Nephron (organoid): ENCODE measurements around the gene OAS1.

Source experiments
- H3K27ac Mint-ChIP-seq, 3 experiments: 2 replicates each; pipeline ENCODE4 v1.8.0; 2020; ENCODE audit warnings: mixed read lengths in 3 of 3, mild to moderate bottlenecking in 2 of 3, moderate library complexity in 1 of 3
- H3K27me3 Mint-ChIP-seq: 2 replicates; pipeline ENCODE4 v1.8.0; 2021; ENCODE audit warnings: low read depth, mild to moderate bottlenecking, moderate library complexity, mixed read lengths
- H3K36me3 Mint-ChIP-seq: 2 replicates; pipeline ENCODE4 v1.8.0; 2020; ENCODE audit warnings: low read depth, mixed read lengths
- H3K4me1 Mint-ChIP-seq: 2 replicates; pipeline ENCODE4 v1.8.0; 2020; ENCODE audit warnings: mixed read lengths
- H3K4me3 Mint-ChIP-seq, 3 experiments: 2 replicates each; pipeline ENCODE4 v1.8.0; 2020; ENCODE audit warnings: mild to moderate bottlenecking in 3 of 3, mixed read lengths in 3 of 3, moderate library complexity in 2 of 3
- H3K9me3 Mint-ChIP-seq: 2 replicates; pipeline ENCODE4 v1.8.0; 2020; ENCODE audit warnings: mixed read lengths
- TF ChIP-seq, protein P1 (sequence below), 3 experiments: fragments of 200-600 bp; sonication (generic); IDR thresholded peaks; one replicate each; pipeline ENCODE4 v1.5.0; 2021; ENCODE audit warnings: antibody characterized with exemption in 3 of 3; ENCODE audit not compliant: unreplicated experiment in 3 of 3

The OAS1 gene

DNA sequence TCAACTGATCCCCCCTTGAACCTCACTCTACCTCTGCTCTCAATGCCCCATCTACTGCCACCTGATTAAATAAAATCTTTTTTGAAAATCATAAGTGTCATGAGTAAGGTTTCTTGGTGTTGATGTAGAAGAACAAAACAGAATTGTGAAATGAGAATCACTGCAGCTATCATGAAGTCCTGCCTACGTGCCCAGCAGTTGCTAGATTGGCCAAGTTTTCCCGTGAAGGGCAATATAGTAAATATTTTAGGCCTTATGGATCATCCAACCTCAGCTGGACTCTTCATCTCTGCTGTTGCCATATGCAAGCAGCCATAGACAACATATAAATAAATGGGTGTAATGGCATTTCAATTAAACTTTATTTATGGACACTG is 26.4 kb downstream of the OAS1 start:
- Mint-ChIP-seq H3K9me3 (peaks cover 3% of the 10 kb centered on the region), H3K36me3 (no peaks in the 10 kb centered on the region), H3K4me1 (no peaks in the 10 kb centered on the region), H3K27me3 (peaks cover 23% of the 10 kb centered on the region), H3K4me3 (no peak overlapping the region), H3K27ac (no peak overlapping the region)
- TF ChIP-seq, protein P1, sequence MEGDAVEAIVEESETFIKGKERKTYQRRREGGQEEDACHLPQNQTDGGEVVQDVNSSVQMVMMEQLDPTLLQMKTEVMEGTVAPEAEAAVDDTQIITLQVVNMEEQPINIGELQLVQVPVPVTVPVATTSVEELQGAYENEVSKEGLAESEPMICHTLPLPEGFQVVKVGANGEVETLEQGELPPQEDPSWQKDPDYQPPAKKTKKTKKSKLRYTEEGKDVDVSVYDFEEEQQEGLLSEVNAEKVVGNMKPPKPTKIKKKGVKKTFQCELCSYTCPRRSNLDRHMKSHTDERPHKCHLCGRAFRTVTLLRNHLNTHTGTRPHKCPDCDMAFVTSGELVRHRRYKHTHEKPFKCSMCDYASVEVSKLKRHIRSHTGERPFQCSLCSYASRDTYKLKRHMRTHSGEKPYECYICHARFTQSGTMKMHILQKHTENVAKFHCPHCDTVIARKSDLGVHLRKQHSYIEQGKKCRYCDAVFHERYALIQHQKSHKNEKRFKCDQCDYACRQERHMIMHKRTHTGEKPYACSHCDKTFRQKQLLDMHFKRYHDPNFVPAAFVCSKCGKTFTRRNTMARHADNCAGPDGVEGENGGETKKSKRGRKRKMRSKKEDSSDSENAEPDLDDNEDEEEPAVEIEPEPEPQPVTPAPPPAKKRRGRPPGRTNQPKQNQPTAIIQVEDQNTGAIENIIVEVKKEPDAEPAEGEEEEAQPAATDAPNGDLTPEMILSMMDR (IDR thresholded peaks at IDR 0.05; ENCODE audit: unreplicated experiment in 3 of 3) = no peak

DNA sequence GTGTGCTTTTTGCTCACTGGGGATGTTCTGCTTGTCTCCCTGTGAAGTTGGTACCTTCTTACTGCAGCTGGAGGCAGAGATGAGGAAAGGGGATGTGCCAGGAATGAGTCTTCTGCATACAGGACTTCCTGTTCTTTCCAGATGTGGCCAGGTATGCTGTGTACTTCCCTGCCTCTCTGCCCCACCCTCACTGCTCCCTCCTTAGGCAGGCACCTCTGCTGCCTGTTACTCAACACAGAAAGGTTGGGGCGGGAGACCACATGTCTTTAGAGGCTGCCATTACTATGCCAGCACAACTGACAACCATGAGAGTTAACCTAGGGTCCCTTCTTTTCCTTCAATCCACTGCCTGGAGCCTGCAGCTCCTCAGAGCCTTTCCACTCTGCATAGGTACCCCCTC is 29.5 kb downstream of the OAS1 start:
- Mint-ChIP-seq H3K4me3 (no peak overlapping the region), H3K4me1 (no peaks in the 10 kb centered on the region), H3K36me3 (no peaks in the 10 kb centered on the region), H3K27me3 (peaks cover 43% of the 10 kb centered on the region), H3K27ac (no peak overlapping the region), H3K9me3 (peaks cover 3% of the 10 kb centered on the region)
- TF ChIP-seq, protein P1 (IDR thresholded peaks at IDR 0.05; ENCODE audit: unreplicated experiment in 3 of 3) = no peak

DNA sequence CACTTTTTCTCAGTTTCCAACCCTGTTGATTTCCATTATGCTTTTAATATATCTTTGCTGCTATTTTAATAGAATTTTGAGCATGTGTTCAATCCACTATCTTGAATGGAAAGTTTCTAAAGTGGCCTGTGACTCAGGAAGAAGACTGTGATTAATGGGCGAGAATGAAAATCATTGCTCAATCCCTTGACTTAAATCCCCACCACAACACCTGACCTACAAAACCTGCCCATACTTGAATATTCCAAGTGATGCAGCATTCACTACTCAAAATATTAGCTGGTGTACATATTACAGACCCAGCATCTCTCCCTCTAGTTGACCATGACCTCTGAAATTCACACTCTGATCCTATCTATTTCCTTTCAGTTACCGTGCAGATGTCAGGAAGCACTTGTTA is 30.2 kb downstream of the OAS1 start:
- Mint-ChIP-seq H3K9me3 (peaks cover 3% of the 10 kb centered on the region), H3K4me1 (no peaks in the 10 kb centered on the region), H3K27me3 (peaks cover 39% of the 10 kb centered on the region), H3K27ac (no peak overlapping the region), H3K4me3 (peak overlapping the region; percentile 12 to 54 (median 40)), H3K36me3 (no peaks in the 10 kb centered on the region)
- TF ChIP-seq, protein P1 (IDR thresholded peaks at IDR 0.05; ENCODE audit: unreplicated experiment in 3 of 3) = no peak

DNA sequence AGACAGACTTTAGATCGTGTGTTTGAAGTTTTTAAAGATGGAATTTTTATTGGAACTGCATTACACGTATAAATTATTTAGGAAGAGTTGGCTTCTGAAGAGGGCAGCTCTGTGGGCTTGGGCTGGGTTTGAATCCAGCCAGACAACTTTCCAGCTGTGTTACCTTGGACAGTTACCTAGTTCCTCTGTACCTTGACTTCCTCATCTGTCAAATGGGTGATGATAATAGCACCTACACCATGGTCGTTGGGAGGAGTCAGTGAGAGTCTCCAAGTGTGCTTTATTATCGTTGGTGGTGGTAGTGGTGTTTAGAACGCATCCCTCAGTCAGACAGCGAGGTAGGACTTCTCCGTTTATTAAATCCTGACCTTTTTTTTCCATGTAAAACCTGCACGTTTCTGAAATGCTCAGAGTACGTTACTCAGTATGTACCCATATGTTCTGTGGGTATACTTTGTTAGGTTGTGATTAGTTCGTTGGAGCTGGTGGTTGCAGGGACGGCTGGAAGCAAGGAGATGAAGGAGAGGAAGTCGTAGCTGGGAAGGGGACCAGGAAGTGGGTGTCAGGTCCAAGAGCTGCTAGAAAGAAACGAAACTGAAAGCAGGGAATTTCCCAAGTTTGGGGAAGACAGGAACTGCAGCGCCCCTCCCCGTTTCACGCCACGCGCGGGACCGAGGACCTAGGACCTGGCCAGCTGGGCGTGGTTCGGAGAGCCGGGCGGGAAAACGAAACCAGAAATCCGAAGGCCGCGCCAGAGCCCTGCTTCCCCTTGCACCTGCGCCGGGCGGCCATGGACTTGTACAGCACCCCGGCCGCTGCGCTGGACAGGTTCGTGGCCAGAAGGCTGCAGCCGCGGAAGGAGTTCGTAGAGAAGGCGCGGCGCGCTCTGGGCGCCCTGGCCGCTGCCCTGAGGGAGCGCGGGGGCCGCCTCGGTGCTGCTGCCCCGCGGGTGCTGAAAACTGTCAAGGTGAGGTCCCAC is 31.3 kb downstream of the OAS1 start, which contains the start of gene OAS3:
Gene OAS3 (plus strand): TSS at position 734 of the 979 bp plus-strand sequence. CDS start 57 bp downstream, at position 791.
- TF ChIP-seq, protein P1 (IDR thresholded peaks at IDR 0.05; ENCODE audit: unreplicated experiment in 3 of 3) = no peak
- H3K27me3 Mint-ChIP-seq = peaks cover 33% of the 10 kb centered on the region
- H3K4me1 Mint-ChIP-seq = no peaks in the 10 kb centered on the region

DNA sequence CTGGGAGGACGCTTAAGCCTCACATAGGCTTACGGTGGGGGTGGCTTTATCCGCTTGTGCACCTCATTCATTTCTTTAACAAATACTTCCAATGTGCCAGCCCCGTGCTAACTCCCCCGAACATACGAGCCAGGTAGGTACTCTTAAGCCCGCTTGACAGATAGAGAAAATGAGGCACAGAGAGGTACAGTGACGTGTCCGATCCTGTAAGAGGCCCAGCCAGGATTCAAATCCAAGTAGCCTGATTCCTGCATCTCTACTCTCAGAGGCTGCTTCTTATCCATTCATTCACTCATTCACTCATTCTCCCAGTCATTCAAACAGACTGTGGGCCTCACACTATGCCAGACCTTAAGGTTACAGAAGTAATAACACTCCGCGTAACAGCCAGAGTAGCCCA is 32.0 kb downstream of the OAS1 start:
- TF ChIP-seq, protein P1 (IDR thresholded peaks at IDR 0.05; ENCODE audit: unreplicated experiment in 3 of 3) = no peak
- H3K36me3 Mint-ChIP-seq = no peaks in the 10 kb centered on the region
- no peaks in the 10 kb centered on the region for H3K4me1 Mint-ChIP-seq
- H3K4me3 Mint-ChIP-seq = peak overlapping the region; percentile 77 to 86 (median 85)
- peaks cover 3% of the 10 kb centered on the region for H3K9me3 Mint-ChIP-seq
- peaks cover 32% of the 10 kb centered on the region for H3K27me3 Mint-ChIP-seq
- no peak overlapping the region for H3K27ac Mint-ChIP-seq

More for the DNA sequence above, 31.3 kb downstream of the OAS1 start, which contains the start of gene OAS3:
- Mint-ChIP-seq H3K27ac (peak within 1 kb of the TSS in 2 of 3 experiments; percentile 10 to 28), H3K36me3 (no peaks in the 10 kb centered on the region), H3K4me3 (peak within 1 kb of the TSS; percentile 77 to 86 (median 85)), H3K9me3 (peaks cover 3% of the 10 kb centered on the region)
